Activated CD4-positive, alpha-beta memory T cell treated with anti-CD3 and anti-CD28 coated beads, Interleukin-2, amount 10 ng/mL, durations not matched to agents 7 days and 5 days (primary cell): Measurements from ENCODE around the gene QSOX1. TPM values are rescaled to one million over a fixed set of nuclear protein-coding genes. Genes with fewer than 3 reads are reported as not detected.

Source experiments
- CTCF ChIA-PET: fragments of 350-600 bp; sonication (Branson Sonifier 250); formaldehyde crosslinking; loops from one replicate; lab custom pipeline; 2021; ENCODE audit warnings: antibody characterized with exemption, inconsistent platforms; lab: Charles Lee
- POLR2A ChIA-PET: fragments of 350-600 bp; sonication (Branson Sonifier 250); formaldehyde crosslinking; loops from one replicate; lab custom pipeline; 2021; ENCODE audit warnings: antibody characterized with exemption; lab: Charles Lee
- DNase-seq: peaks from one replicate; pipeline ENCODE4 v3.0.0-alpha.2; 2020
- H3K27ac Mint-ChIP-seq: one replicate; pipeline ENCODE4 v1.8.0; 2021; ENCODE audit warnings: mild to moderate bottlenecking, mixed read lengths
- H3K27me3 Mint-ChIP-seq: one replicate; pipeline ENCODE4 v1.8.0; 2021; ENCODE audit warnings: mixed read lengths
- H3K36me3 Mint-ChIP-seq: one replicate; pipeline ENCODE4 v1.8.0; 2021; ENCODE audit warnings: low read depth, mixed read lengths
- H3K4me1 Mint-ChIP-seq: one replicate; pipeline ENCODE4 v1.8.0; 2021; ENCODE audit warnings: mixed read lengths
- H3K4me3 Mint-ChIP-seq: one replicate; pipeline ENCODE4 v1.8.0; 2021; ENCODE audit warnings: mild to moderate bottlenecking, mixed read lengths
- H3K9me3 Mint-ChIP-seq: one replicate; pipeline ENCODE4 v1.8.0; 2021; ENCODE audit warnings: mixed read lengths
- total RNA-seq, 2 experiments: library from RNA; stranded (reverse); gene quantifications; one replicate each; pipeline ENCODE4 v1.2.3, GENCODE V29; 2021

QSOX1 gene
- total RNA-seq, 2 experiments from 2014 or later = 28.9 to 35.1 TPM

- no peak overlapping the region for H3K27ac Mint-ChIP-seq
- H3K4me3 Mint-ChIP-seq = no peak overlapping the region
- H3K27me3 Mint-ChIP-seq = peaks cover 51% of the 10 kb centered on the region
- no peak for DNase-seq
- H3K36me3 Mint-ChIP-seq = no peaks in the 10 kb centered on the region
- peaks cover 2% of the 10 kb centered on the region for H3K4me1 Mint-ChIP-seq
- H3K9me3 Mint-ChIP-seq = no peaks in the 10 kb centered on the region
- ChIA-PET CTCF (interaction anchor here (0.7 to 1.0 kb wide), 3 partner anchors 11 to 276 kb away, joined by 3 to 4 read pairs (median 3); no protein-coding TSS in a partner anchor), POLR2A (no interaction called here)
These were observed 87.3 kb downstream of the QSOX1 start for GRCh38 chr1:180241716-180242544.

- Mint-ChIP-seq H3K27ac (no peak overlapping the region), H3K4me3 (no peak overlapping the region), H3K36me3 (no peaks in the 10 kb centered on the region), H3K4me1 (peaks cover 8% of the 10 kb centered on the region), H3K27me3 (peaks cover 35% of the 10 kb centered on the region), H3K9me3 (no peaks in the 10 kb centered on the region)
- no peak for DNase-seq
- POLR2A ChIA-PET = no interaction called here
- CTCF ChIA-PET = interaction anchor here (1.2 kb wide), 1 partner anchor 9 kb away, joined by 4 read pairs; no protein-coding TSS in a partner anchor
These were observed 89.0 kb downstream of the QSOX1 start for GRCh38 chr1:180243517-180244221.

GRCh38 chr1:180244840-180245239 is 90.2 kb downstream of the QSOX1 start:
- Mint-ChIP-seq H3K4me3 (no peak overlapping the region), H3K4me1 (peaks cover 9% of the 10 kb centered on the region), H3K27ac (no peak overlapping the region), H3K36me3 (no peaks in the 10 kb centered on the region), H3K9me3 (no peaks in the 10 kb centered on the region), H3K27me3 (peaks cover 27% of the 10 kb centered on the region)
- ChIA-PET CTCF (no interaction called here), POLR2A (no interaction called here)
- no peak for DNase-seq

GRCh38 chr1:180246579-180246978 is 91.9 kb downstream of the QSOX1 start:
- no peak for DNase-seq
- H3K4me1 Mint-ChIP-seq = peaks cover 12% of the 10 kb centered on the region
- no peak overlapping the region for H3K27ac Mint-ChIP-seq
- no peaks in the 10 kb centered on the region for H3K9me3 Mint-ChIP-seq
- ChIA-PET CTCF (interaction anchor here (0.9 to 1.1 kb wide), 3 partner anchors 24 to 167 kb away, joined by 3 read pairs; no protein-coding TSS in a partner anchor), POLR2A (no interaction called here)
- no peak overlapping the region for H3K4me3 Mint-ChIP-seq
- no peaks in the 10 kb centered on the region for H3K36me3 Mint-ChIP-seq
- peaks cover 17% of the 10 kb centered on the region for H3K27me3 Mint-ChIP-seq

- peaks cover 14% of the 10 kb centered on the region for H3K27me3 Mint-ChIP-seq
- peaks cover 12% of the 10 kb centered on the region for H3K4me1 Mint-ChIP-seq
- CTCF ChIA-PET = interaction anchor here (0.9 to 1.4 kb wide), 5 partner anchors 24 to 231 kb away, joined by 3 to 4 read pairs (median 3); no protein-coding TSS in a partner anchor
These were observed 92.4 kb downstream of the QSOX1 start for GRCh38 chr1:180247061-180247460.

GRCh38 chr1:180247580-180247979 is 92.9 kb downstream of the QSOX1 start:
- H3K9me3 Mint-ChIP-seq = no peaks in the 10 kb centered on the region
- peaks cover 12% of the 10 kb centered on the region for H3K4me1 Mint-ChIP-seq
- H3K27me3 Mint-ChIP-seq = peaks cover 9% of the 10 kb centered on the region
- no peak overlapping the region for H3K27ac Mint-ChIP-seq
- H3K36me3 Mint-ChIP-seq = no peaks in the 10 kb centered on the region
- ChIA-PET CTCF (interaction anchor here (0.9 to 1.4 kb wide), 5 partner anchors 25 to 231 kb away, joined by 3 to 4 read pairs (median 3); no protein-coding TSS in a partner anchor), POLR2A (no interaction called here)
- H3K4me3 Mint-ChIP-seq = no peak overlapping the region
- no peak for DNase-seq

More at GRCh38 chr1:180247061-180247460, 92.4 kb downstream of the QSOX1 start:
- H3K27ac Mint-ChIP-seq = no peak overlapping the region
- DNase-seq = no peak
- no peaks in the 10 kb centered on the region for H3K9me3 Mint-ChIP-seq
- H3K36me3 Mint-ChIP-seq = no peaks in the 10 kb centered on the region
- POLR2A ChIA-PET = no interaction called here
- no peak overlapping the region for H3K4me3 Mint-ChIP-seq

- CTCF ChIA-PET = interaction anchor here (1.2 to 1.4 kb wide), 2 partner anchors 168 to 230 kb away, joined by 3 to 4 read pairs; no protein-coding TSS in a partner anchor
- Mint-ChIP-seq H3K9me3 (no peaks in the 10 kb centered on the region), H3K4me1 (peaks cover 12% of the 10 kb centered on the region), H3K4me3 (no peak overlapping the region), H3K27ac (no peak overlapping the region), H3K36me3 (no peaks in the 10 kb centered on the region), H3K27me3 (peaks cover 9% of the 10 kb centered on the region)
- no peak for DNase-seq
- POLR2A ChIA-PET = no interaction called here
These were observed 93.5 kb downstream of the QSOX1 start for GRCh38 chr1:180248176-180248575.

GRCh38 chr1:180248731-180249681 is 94.3 kb downstream of the QSOX1 start:
- Mint-ChIP-seq H3K27me3 (peaks cover 8% of the 10 kb centered on the region), H3K4me3 (no peak overlapping the region), H3K27ac (no peak overlapping the region), H3K36me3 (no peaks in the 10 kb centered on the region), H3K4me1 (peaks cover 12% of the 10 kb centered on the region), H3K9me3 (no peaks in the 10 kb centered on the region)
- CTCF ChIA-PET = interaction anchor here (0.8 to 1.4 kb wide), 4 partner anchors 63 to 1274 kb away, joined by 3 to 5 read pairs (median 4); no protein-coding TSS in a partner anchor
- POLR2A ChIA-PET = interaction anchor here (0.6 kb wide), 1 partner anchor 166 kb away, joined by 3 read pairs; no protein-coding TSS in a partner anchor
- no peak for DNase-seq

- Mint-ChIP-seq H3K4me3 (no peak overlapping the region), H3K9me3 (no peaks in the 10 kb centered on the region), H3K27ac (no peak overlapping the region), H3K36me3 (no peaks in the 10 kb centered on the region), H3K27me3 (peaks cover 4% of the 10 kb centered on the region), H3K4me1 (peaks cover 12% of the 10 kb centered on the region)
- no peak for DNase-seq
- ChIA-PET CTCF (interaction anchor here (0.8 to 1.2 kb wide), 3 partner anchors 64 to 1275 kb away, joined by 3 to 5 read pairs (median 3); no protein-coding TSS in a partner anchor), POLR2A (no interaction called here)
These were observed 95.2 kb downstream of the QSOX1 start for GRCh38 chr1:180249725-180250498.

GRCh38 chr1:180250499-180250770 is 95.8 kb downstream of the QSOX1 start:
- no peak overlapping the region for H3K27ac Mint-ChIP-seq
- CTCF ChIA-PET = no interaction called here

GRCh38 chr1:180250883-180251509 is 96.3 kb downstream of the QSOX1 start:
- H3K27me3 Mint-ChIP-seq = peaks cover 4% of the 10 kb centered on the region
- no peak for DNase-seq
- CTCF ChIA-PET = interaction anchor here (1.1 to 5.3 kb wide), 3 partner anchors 63 to 228 kb away, joined by 3 to 44 read pairs (median 16); no protein-coding TSS in a partner anchor
- POLR2A ChIA-PET = no interaction called here
- no peaks in the 10 kb centered on the region for H3K9me3 Mint-ChIP-seq
- no peak overlapping the region for H3K4me3 Mint-ChIP-seq
- H3K36me3 Mint-ChIP-seq = no peaks in the 10 kb centered on the region
- peaks cover 12% of the 10 kb centered on the region for H3K4me1 Mint-ChIP-seq
- H3K27ac Mint-ChIP-seq = no peak overlapping the region

More at GRCh38 chr1:180250499-180250770, 95.8 kb downstream of the QSOX1 start:
- peaks cover 12% of the 10 kb centered on the region for H3K4me1 Mint-ChIP-seq
- POLR2A ChIA-PET = no interaction called here
- no peaks in the 10 kb centered on the region for H3K9me3 Mint-ChIP-seq
- no peaks in the 10 kb centered on the region for H3K36me3 Mint-ChIP-seq
- H3K4me3 Mint-ChIP-seq = no peak overlapping the region
- DNase-seq = no peak
- H3K27me3 Mint-ChIP-seq = peaks cover 4% of the 10 kb centered on the region
